DOHH2 (cell line): ENCODE data around the gene TRPV4.
"Not testable (repeated sequence)": the region's sequence is repeated elsewhere in the genome, so short reads cannot be mapped to it uniquely, and the experiment has no call there.

Experiments
- H3F3A ChIP-seq: fragments of 200-600 bp; sonication (generic), shearing (Covaris generic); 2 replicates; pipeline ENCODE4 v1.6.0; 2016; ENCODE audit warnings: antibody characterized with exemption, mild to moderate bottlenecking; ENCODE audit not compliant: control insufficient read depth, insufficient read depth
- H3K27ac ChIP-seq: fragments of 200-600 bp; sonication (generic); 2 replicates; pipeline ENCODE4 v1.5.1; 2014; ENCODE audit warnings: low read depth, mild to moderate bottlenecking, low read length, moderate library complexity
- H3K27me3 ChIP-seq: fragments of 200-600 bp; sonication (generic); 2 replicates; pipeline ENCODE4 v1.6.1; 2014; ENCODE audit warnings: mild to moderate bottlenecking, low read length, mixed read lengths; ENCODE audit not compliant: control insufficient read depth
- H3K36me3 ChIP-seq: fragments of 200-600 bp; sonication (generic); 2 replicates; pipeline ENCODE4 v1.6.1; 2014; ENCODE audit warnings: mild to moderate bottlenecking, low read length, moderate library complexity, mixed read lengths; ENCODE audit not compliant: control insufficient read depth
- H3K4me1 ChIP-seq: fragments of 200-600 bp; sonication (generic); 2 replicates; pipeline ENCODE4 v1.6.1; 2014; ENCODE audit warnings: mild to moderate bottlenecking, low read length, mixed read lengths; ENCODE audit not compliant: control insufficient read depth
- H3K4me2 ChIP-seq: fragments of 200-600 bp; sonication (generic); 2 replicates; pipeline ENCODE4 v1.6.0; 2014; ENCODE audit warnings: mild to moderate bottlenecking, low read length, moderate library complexity
- H3K4me3 ChIP-seq: fragments of 200-600 bp; sonication (generic); 2 replicates; pipeline ENCODE4 v1.5.1; 2014; ENCODE audit warnings: mild to moderate bottlenecking, low read length, mixed read lengths
- H3K79me2 ChIP-seq: fragments of 200-600 bp; sonication (generic); 2 replicates; pipeline ENCODE4 v1.6.1; 2014; ENCODE audit warnings: mild to moderate bottlenecking, low read length, mixed read lengths; ENCODE audit not compliant: control insufficient read depth
- H3K9me2 ChIP-seq: fragments of 200-600 bp; sonication (generic); replicated peaks from 2 replicates; pipeline ENCODE4 v1.6.1; 2014; ENCODE audit warnings: mild to moderate bottlenecking, low read length, mixed read lengths; ENCODE audit not compliant: control insufficient read depth
- H3K9me3 ChIP-seq: fragments of 200-600 bp; sonication (generic); 2 replicates; pipeline ENCODE4 v1.6.1; 2014; ENCODE audit warnings: antibody characterized with exemption, low read length, mixed read lengths; ENCODE audit not compliant: control insufficient read depth, insufficient read depth
- H4K20me1 ChIP-seq: fragments of 200-600 bp; sonication (generic); 2 replicates; pipeline ENCODE4 v1.6.0; 2014; ENCODE audit warnings: low read depth, mild to moderate bottlenecking, antibody characterized with exemption, low read length, moderate library complexity; ENCODE audit not compliant: control insufficient read depth, insufficient read depth
- CTCF ChIP-seq: fragments of 200-600 bp; sonication (generic); IDR thresholded peaks from one replicate; pipeline ENCODE4 v1.5.1; 2014; ENCODE audit warnings: antibody characterized with exemption, mild to moderate bottlenecking, low read depth, low read length; ENCODE audit not compliant: poor library complexity, severe bottlenecking
- EZH2phosphoT487 ChIP-seq: fragments of 200-600 bp; sonication (generic); IDR thresholded peaks from 2 replicates; pipeline ENCODE4 v1.6.1; 2017; ENCODE audit warnings: borderline replicate concordance, mild to moderate bottlenecking, antibody characterized with exemption, low read length, moderate library complexity, mixed read lengths

TRPV4 gene

GRCh38 chr12:109858764-109859163, 25.6 kb upstream of the TRPV4 start:
- no peaks in the 10 kb centered on the region for H4K20me1 ChIP-seq
- no peaks in the 10 kb centered on the region for H3K9me2 ChIP-seq
- no peak overlapping the region for H3K27ac ChIP-seq
- peaks cover 4% of the 10 kb centered on the region; the same call in 1 of the 2 replicates for H3K36me3 ChIP-seq
- TF ChIP-seq EZH2phosphoT487 (no peak), CTCF (no peak)
- H3K79me2 ChIP-seq = no peaks in the 10 kb centered on the region
- H3K4me1 ChIP-seq = no peaks in the 10 kb centered on the region
- H3K4me3 ChIP-seq = no peak overlapping the region
- no peaks in the 10 kb centered on the region for H3K9me3 ChIP-seq
- H3K4me2 ChIP-seq = no peak overlapping the region
- no peaks in the 10 kb centered on the region for H3K27me3 ChIP-seq
- H3F3A ChIP-seq = no peaks in the 10 kb centered on the region

- TF ChIP-seq CTCF (no peak), EZH2phosphoT487 (no peak)
- H3F3A ChIP-seq = no peaks in the 10 kb centered on the region
- H3K9me3 ChIP-seq = no peaks in the 10 kb centered on the region
- H3K36me3 ChIP-seq = peaks cover 4% of the 10 kb centered on the region; the same call in 1 of the 2 replicates
- no peaks in the 10 kb centered on the region for H3K27me3 ChIP-seq
- H3K27ac ChIP-seq = no peak overlapping the region
- H3K79me2 ChIP-seq = no peaks in the 10 kb centered on the region
- H4K20me1 ChIP-seq = no peaks in the 10 kb centered on the region
- no peaks in the 10 kb centered on the region for H3K4me1 ChIP-seq
- no peaks in the 10 kb centered on the region for H3K9me2 ChIP-seq
- no peak overlapping the region for H3K4me3 ChIP-seq
- no peak overlapping the region for H3K4me2 ChIP-seq
Observed at GRCh38 chr12:109857715-109858114, 24.5 kb upstream of the TRPV4 start.

GRCh38 chr12:109855377-109855776, 22.2 kb upstream of the TRPV4 start:
- no peaks in the 10 kb centered on the region for H3K27me3 ChIP-seq
- TF ChIP-seq EZH2phosphoT487 (no peak), CTCF (no peak)
- H3K4me2 ChIP-seq = no peak overlapping the region
- no peaks in the 10 kb centered on the region for H3F3A ChIP-seq
- H4K20me1 ChIP-seq = no peaks in the 10 kb centered on the region
- no peaks in the 10 kb centered on the region for H3K9me2 ChIP-seq
- H3K4me3 ChIP-seq = no peak overlapping the region
- no peaks in the 10 kb centered on the region for H3K4me1 ChIP-seq
- H3K79me2 ChIP-seq = no peaks in the 10 kb centered on the region
- peaks cover 4% of the 10 kb centered on the region; the same call in 1 of the 2 replicates for H3K36me3 ChIP-seq
- no peak overlapping the region for H3K27ac ChIP-seq
- no peaks in the 10 kb centered on the region for H3K9me3 ChIP-seq

GRCh38 chr12:109850518-109850917, 17.3 kb upstream of the TRPV4 start:
- not testable (repeated sequence) for H4K20me1 ChIP-seq, H3K9me2 ChIP-seq, H3K4me2 ChIP-seq, H3K27me3 ChIP-seq, H3K79me2 ChIP-seq, H3F3A ChIP-seq, H3K36me3 ChIP-seq, H3K4me1 ChIP-seq, H3K9me3 ChIP-seq, H3K27ac ChIP-seq, H3K4me3 ChIP-seq
